GM19351 (cell line): Measurements from ENCODE around the gene XYLT1.
"Not testable (repeated sequence)": the region's sequence is repeated elsewhere in the genome, so short reads cannot be mapped to it uniquely, and the experiment has no call there.

Source experiments
- ATAC-seq: cut with Tn5 transposase; IDR thresholded peaks from one replicate; pipeline ENCODE4 v1.9.1; 2021; ENCODE audit warnings: mild to moderate bottlenecking, moderate library complexity; ENCODE audit not compliant: unreplicated experiment

Gene XYLT1

GRCh38 chr16:17433577-17434451 lies 36.9 kb downstream of the XYLT1 start:
- ATAC-seq: no peak

GRCh38 chr16:17432901-17433576 lies 37.7 kb downstream of the XYLT1 start:
- ATAC-seq: no peak

GRCh38 chr16:17431968-17432625 lies 38.7 kb downstream of the XYLT1 start:
- ATAC-seq: no peak

- ATAC-seq: no peak
Measured at GRCh38 chr16:17431012-17431411, 39.7 kb downstream of the XYLT1 start.

GRCh38 chr16:17426451-17426850 lies 44.3 kb downstream of the XYLT1 start:
- ATAC-seq: no peak

GRCh38 chr16:17424771-17425170 lies 46.0 kb downstream of the XYLT1 start:
- ATAC-seq: no peak

- no peak for ATAC-seq
Measured at GRCh38 chr16:17423221-17423620, 47.5 kb downstream of the XYLT1 start.

GRCh38 chr16:17420816-17421215 lies 49.9 kb downstream of the XYLT1 start:
- no peak for ATAC-seq

- no peak for ATAC-seq
Measured at GRCh38 chr16:17419266-17419665, 51.5 kb downstream of the XYLT1 start.

- no peak for ATAC-seq
Measured at GRCh38 chr16:17417740-17418139, 53.0 kb downstream of the XYLT1 start.

- peak; percentile 96 for ATAC-seq
Measured at GRCh38 chr16:17416461-17417311, 54.1 kb downstream of the XYLT1 start.

GRCh38 chr16:17414916-17415315 lies 55.8 kb downstream of the XYLT1 start:
- ATAC-seq: no peak

GRCh38 chr16:17414421-17414820 lies 56.3 kb downstream of the XYLT1 start:
- ATAC-seq: no peak

- no peak for ATAC-seq
Measured at GRCh38 chr16:17413508-17413907, 57.3 kb downstream of the XYLT1 start.

- ATAC-seq: no peak
Measured at GRCh38 chr16:17412791-17413190, 58.0 kb downstream of the XYLT1 start.

GRCh38 chr16:17412221-17412620 lies 58.5 kb downstream of the XYLT1 start:
- ATAC-seq: no peak

GRCh38 chr16:17411263-17411662 lies 59.5 kb downstream of the XYLT1 start:
- no peak for ATAC-seq

GRCh38 chr16:17410316-17410715 lies 60.4 kb downstream of the XYLT1 start:
- not testable (repeated sequence) for ATAC-seq

GRCh38 chr16:17409894-17410293 lies 60.9 kb downstream of the XYLT1 start:
- no peak for ATAC-seq

- peak; percentile 70 for ATAC-seq
Measured at GRCh38 chr16:17408955-17409441, 61.8 kb downstream of the XYLT1 start.

GRCh38 chr16:17408296-17408695 lies 62.5 kb downstream of the XYLT1 start:
- ATAC-seq: no peak
